Adrenal gland (tissue), 5 donors: ENCODE data around the gene ZBTB12.

Experiments
- CTCF ChIP-seq, 6 experiments: fragments of 450-650 bp in 4 of 6; fragments of 200-600 bp in 2 of 6; sonication (generic) in 1 of 6; IDR thresholded peaks; 1 replicate in 5 of 6; 2 replicates in 1 of 6; pipeline versions ENCODE4 v1.5.1 to v1.8.0; 2016 to 2021; ENCODE audit warnings: antibody characterized with exemption in 6 of 6, mild to moderate bottlenecking in 2 of 6, moderate library complexity in 1 of 6
- POLR2A ChIP-seq, 2 donors: fragments of 450-650 bp; IDR thresholded peaks; one replicate each; pipeline ENCODE4 v1.6.1; 2017; ENCODE audit warnings: antibody characterized with exemption in 2 of 2, mild to moderate bottlenecking in 2 of 2, moderate library complexity in 1 of 2
- donor health status: DM: no; HTN: no; CAD: no.

DNA sequence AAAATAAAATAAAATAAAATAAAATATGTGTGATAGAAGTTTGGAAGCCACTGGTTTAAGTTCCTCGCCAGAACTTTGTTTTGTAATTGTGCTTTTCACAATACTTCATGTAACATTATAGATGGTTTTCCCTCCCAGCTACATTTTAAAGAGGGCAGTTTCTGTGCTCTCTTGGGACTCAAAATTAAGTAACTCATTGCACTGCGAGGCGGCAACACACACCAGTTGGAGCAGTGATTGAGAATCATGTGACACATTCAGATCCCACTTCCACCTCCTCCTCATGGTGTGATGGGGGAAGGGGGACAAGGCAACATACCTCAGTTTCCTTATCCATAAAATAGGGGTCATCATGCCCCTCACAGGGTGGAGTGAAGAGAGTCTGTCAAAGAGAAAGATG is 33.1 kb upstream of the ZBTB12 start:
- TF ChIP-seq CTCF (IDR thresholded peaks at IDR 0.05) (no peak), POLR2A (IDR thresholded peaks at IDR 0.05) (no peak)
